ENCODE measurements around the gene PLEKHG4. TPM values are rescaled to one million over a fixed set of nuclear protein-coding genes. Genes with fewer than 3 reads are reported as not detected.

The PLEKHG4 gene
- total and polyA plus RNA-seq, 9 of the 15 experiments (the other 6 are each of a cell fraction or from before 2014, with no cell fraction given): 3.7 to 36.8 (median 17.9) TPM

DNA sequence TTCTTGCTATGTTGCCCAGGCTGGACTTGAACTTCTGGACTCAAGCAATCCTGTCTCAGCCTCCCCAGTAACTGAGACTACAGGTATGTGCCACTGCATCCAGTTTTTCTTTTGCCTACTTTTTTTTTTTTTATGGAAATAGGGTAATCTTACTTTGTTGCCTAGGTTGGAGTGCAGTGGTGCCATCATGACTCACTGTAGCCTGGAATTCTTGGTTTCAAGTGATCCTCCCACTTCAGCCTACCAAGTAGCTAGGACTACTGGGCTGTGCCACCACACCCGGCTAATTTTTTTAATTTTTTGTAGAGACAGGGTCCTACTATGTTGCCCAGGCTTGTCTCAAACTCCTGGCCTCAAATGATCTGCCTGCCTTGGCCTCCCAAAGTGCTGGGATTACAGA, 57.3 kb downstream of the PLEKHG4 start:
- CTCF ChIA-PET (ENCODE audit: low intra/inter-chr PET ratio): interaction anchor here (0.7 kb wide), 1 partner anchor 90 kb away, joined by 3 read pairs; no protein-coding TSS in a partner anchor
- in situ Hi-C loops (cut with MboI) (no loop called here), intact Hi-C loops (cut with micrococcal nuclease) (loop anchor here (5.0 kb wide), 1 partner anchor 74 kb away; no protein-coding TSS in a partner anchor)
- POLR2A ChIA-PET: no interaction called here
- Histone ChIP-seq H2AFZ (ENCODE audit: low read depth, low read length) (no peak overlapping the region), H4K20me1 (replicated peaks; ENCODE audit: control insufficient read depth, insufficient read depth, low read length) (no peaks in the 10 kb centered on the region), H3K27ac (ENCODE audit: extremely low read depth, low read depth, low read length) (no peak overlapping the region), H3K9me1 (ENCODE audit: control insufficient read depth, insufficient read depth, low read length) (no peaks in the 10 kb centered on the region), H3K36me3 (ENCODE audit: control insufficient read depth, insufficient read depth, low read length) (no peaks in the 10 kb centered on the region), H3K4me2 (ENCODE audit: insufficient read depth, low read length) (no peak overlapping the region), H3K9ac (ENCODE audit: insufficient read depth in 1 of 2, low read depth in 2 of 2, low read length in 2 of 2) (no peak overlapping the region), H3K4me1 (replicated peaks in 1 of 2; ENCODE audit: control insufficient read depth in 2 of 2, insufficient read depth in 2 of 2, low read length in 2 of 2) (no peaks in the 10 kb centered on the region), H3K4me3 (no peak overlapping the region), H3K27me3 (ENCODE audit: control insufficient read depth in 2 of 2, insufficient read depth in 2 of 2, low read length in 2 of 2) (no peaks in the 10 kb centered on the region), H3K9me3 (replicated peaks; ENCODE audit: control insufficient read depth, insufficient read depth, low read depth, low read length) (no peaks in the 10 kb centered on the region), H3K79me2 (ENCODE audit: control insufficient read depth, insufficient read depth, low read length) (no peaks in the 10 kb centered on the region)
- no peak for TF ChIP-seq PTBP1 (IDR thresholded peaks at IDR 0.05; ENCODE audit: low read depth, low read length)
- no peak for TF ChIP-seq NR2F6 (CRISPR knock-in tag; IDR thresholded peaks at IDR 0.05)
- ATAC-seq (no peak), DNase-seq (ENCODE audit: extremely low read depth in 1 of 4, low spot score in 3 of 4) (no peak), FAIRE-seq (no peak)
- WGBS (ENCODE audit: insufficient coverage, low coverage, missing lambda C conversion rate): 0% methylated on average over 1 of the region's 1 CpG
- no TSS peak for BruUV-seq (replicated peaks)

Other genes starting within 250 kb of the PLEKHG4 start
Only the 7 nearest of the 21 such genes appear.
- gene E2F4, start 87.4 kb upstream of the PLEKHG4 start, total RNA-seq (2014; rRNA removed): 109 and 145 TPM in 2 replicates
- gene E2F4, start 87.4 kb upstream of the PLEKHG4 start, total RNA-seq (2014; rRNA removed; fragmentation: Illumina TruSeq; extraction: Trizol): 52.8 and 64.0 TPM in 2 replicates
- 105 and 106 TPM in 2 replicates for gene E2F4, start 87.4 kb upstream of the PLEKHG4 start, total RNA-seq (2015; rRNA removed; fragmentation: Illumina TruSeq; extraction: Trizol)
- gene E2F4, start 87.4 kb upstream of the PLEKHG4 start, total RNA-seq (2021): 114 and 115 TPM in 2 replicates
- 83.4 and 101 TPM in 2 replicates for gene E2F4, start 87.4 kb upstream of the PLEKHG4 start, polyA plus RNA-seq (2011; rRNA removed)
- gene E2F4, start 87.4 kb upstream of the PLEKHG4 start, polyA plus RNA-seq (2014; fragmentation: Illumina TruSeq; extraction: Trizol): 127 and 129 TPM in 2 replicates
- gene E2F4, start 87.4 kb upstream of the PLEKHG4 start, polyA plus RNA-seq (2014; fragmentation: Nextera tagmentation; extraction: Ambion mirVana): 10 to 100 TPM in 1 of 2 experiments, 1 to 10 TPM in 1; 9.7 to 18.9 TPM
- gene E2F4, start 87.4 kb upstream of the PLEKHG4 start, polyA plus RNA-seq (2014; rRNA removed): 139 and 150 TPM in 2 replicates
- 1.9 and 3.1 TPM in 2 replicates for gene ELMO3, start 80.4 kb upstream of the PLEKHG4 start, total RNA-seq (2014; rRNA removed)
- gene ELMO3, start 80.4 kb upstream of the PLEKHG4 start, total RNA-seq (2014; rRNA removed; fragmentation: Illumina TruSeq; extraction: Trizol): 0.48 and 0.58 TPM in 2 replicates
- 1.5 and 1.7 TPM in 2 replicates for gene ELMO3, start 80.4 kb upstream of the PLEKHG4 start, total RNA-seq (2015; rRNA removed; fragmentation: Illumina TruSeq; extraction: Trizol)
- gene ELMO3, start 80.4 kb upstream of the PLEKHG4 start, total RNA-seq (2021): 3.9 and 4.6 TPM in 2 replicates
- gene ELMO3, start 80.4 kb upstream of the PLEKHG4 start, polyA plus RNA-seq (2011; rRNA removed): 2.5 and 4.0 TPM in 2 replicates
- gene ELMO3, start 80.4 kb upstream of the PLEKHG4 start, polyA plus RNA-seq (2014; fragmentation: Illumina TruSeq; extraction: Trizol): 0.82 and 1.3 TPM in 2 replicates
- under 1 TPM; 0.04 to 0.06 TPM for gene ELMO3, start 80.4 kb upstream of the PLEKHG4 start, polyA plus RNA-seq (2014; fragmentation: Nextera tagmentation; extraction: Ambion mirVana)
- 5.1 and 5.2 TPM in 2 replicates for gene ELMO3, start 80.4 kb upstream of the PLEKHG4 start, polyA plus RNA-seq (2014; rRNA removed)
- gene TMEM208, start 52.4 kb upstream of the PLEKHG4 start, total RNA-seq (2014; rRNA removed): 43.6 and 46.8 TPM in 2 replicates
- gene TMEM208, start 52.4 kb upstream of the PLEKHG4 start, total RNA-seq (2014; rRNA removed; fragmentation: Illumina TruSeq; extraction: Trizol): 25.2 and 31.8 TPM in 2 replicates
- gene TMEM208, start 52.4 kb upstream of the PLEKHG4 start, total RNA-seq (2015; rRNA removed; fragmentation: Illumina TruSeq; extraction: Trizol): 33.3 and 37.4 TPM in 2 replicates
- gene TMEM208, start 52.4 kb upstream of the PLEKHG4 start, total RNA-seq (2021): 46.5 and 54.3 TPM in 2 replicates
- gene TMEM208, start 52.4 kb upstream of the PLEKHG4 start, polyA plus RNA-seq (2011; rRNA removed): 55.8 and 67.8 TPM in 2 replicates
- gene TMEM208, start 52.4 kb upstream of the PLEKHG4 start, polyA plus RNA-seq (2014; fragmentation: Illumina TruSeq; extraction: Trizol): 54.1 and 61.7 TPM in 2 replicates
- gene TMEM208, start 52.4 kb upstream of the PLEKHG4 start, polyA plus RNA-seq (2014; fragmentation: Nextera tagmentation; extraction: Ambion mirVana): 100 to 1,000 TPM; 233 to 239 TPM
- gene TMEM208, start 52.4 kb upstream of the PLEKHG4 start, polyA plus RNA-seq (2014; rRNA removed): 64.4 and 72.6 TPM in 2 replicates
- 47.9 and 57.6 TPM in 2 replicates for gene FHOD1, start 32.1 kb upstream of the PLEKHG4 start, total RNA-seq (2014; rRNA removed)
- gene FHOD1, start 32.1 kb upstream of the PLEKHG4 start, total RNA-seq (2014; rRNA removed; fragmentation: Illumina TruSeq; extraction: Trizol): 16.2 and 26.9 TPM in 2 replicates
- gene FHOD1, start 32.1 kb upstream of the PLEKHG4 start, total RNA-seq (2015; rRNA removed; fragmentation: Illumina TruSeq; extraction: Trizol): 21.1 and 21.8 TPM in 2 replicates
- 113 and 126 TPM in 2 replicates for gene FHOD1, start 32.1 kb upstream of the PLEKHG4 start, total RNA-seq (2021)
- 32.3 and 65.2 TPM in 2 replicates for gene FHOD1, start 32.1 kb upstream of the PLEKHG4 start, polyA plus RNA-seq (2011; rRNA removed)
- 48.2 and 49.9 TPM in 2 replicates for gene FHOD1, start 32.1 kb upstream of the PLEKHG4 start, polyA plus RNA-seq (2014; fragmentation: Illumina TruSeq; extraction: Trizol)
- 10 to 100 TPM; 18.7 to 19.2 TPM for gene FHOD1, start 32.1 kb upstream of the PLEKHG4 start, polyA plus RNA-seq (2014; fragmentation: Nextera tagmentation; extraction: Ambion mirVana)
- gene FHOD1, start 32.1 kb upstream of the PLEKHG4 start, polyA plus RNA-seq (2014; rRNA removed): 63.0 and 63.7 TPM in 2 replicates
- 1.2 and 1.6 TPM in 2 replicates for gene SLC9A5, start 30.6 kb upstream of the PLEKHG4 start, total RNA-seq (2014; rRNA removed)
- 0.69 and 0.70 TPM in 2 replicates for gene SLC9A5, start 30.6 kb upstream of the PLEKHG4 start, total RNA-seq (2014; rRNA removed; fragmentation: Illumina TruSeq; extraction: Trizol)
- gene SLC9A5, start 30.6 kb upstream of the PLEKHG4 start, total RNA-seq (2015; rRNA removed; fragmentation: Illumina TruSeq; extraction: Trizol): 0.72 TPM in 2 replicates
- gene SLC9A5, start 30.6 kb upstream of the PLEKHG4 start, total RNA-seq (2021): 2.5 and 3.1 TPM in 2 replicates
- gene SLC9A5, start 30.6 kb upstream of the PLEKHG4 start, polyA plus RNA-seq (2011; rRNA removed): 2.6 and 3.4 TPM in 2 replicates
- 1.5 and 1.8 TPM in 2 replicates for gene SLC9A5, start 30.6 kb upstream of the PLEKHG4 start, polyA plus RNA-seq (2014; fragmentation: Illumina TruSeq; extraction: Trizol)
- under 1 TPM; 0.06 to 0.07 TPM for gene SLC9A5, start 30.6 kb upstream of the PLEKHG4 start, polyA plus RNA-seq (2014; fragmentation: Nextera tagmentation; extraction: Ambion mirVana)
- gene SLC9A5, start 30.6 kb upstream of the PLEKHG4 start, polyA plus RNA-seq (2014; rRNA removed): 2.7 and 2.8 TPM in 2 replicates
- 0.29 and 0.91 TPM in 2 replicates for gene KCTD19, start 47.2 kb downstream of the PLEKHG4 start, total RNA-seq (2014; rRNA removed)
- gene KCTD19, start 47.2 kb downstream of the PLEKHG4 start, total RNA-seq (2014; rRNA removed; fragmentation: Illumina TruSeq; extraction: Trizol): 0.15 and 0.16 TPM in 2 replicates
- 0.11 and 0.34 TPM in 2 replicates for gene KCTD19, start 47.2 kb downstream of the PLEKHG4 start, total RNA-seq (2015; rRNA removed; fragmentation: Illumina TruSeq; extraction: Trizol)
- gene KCTD19, start 47.2 kb downstream of the PLEKHG4 start, total RNA-seq (2021): 0.22 and 0.25 TPM in 2 replicates
- gene KCTD19, start 47.2 kb downstream of the PLEKHG4 start, polyA plus RNA-seq (2011; rRNA removed): 0.32 and 0.33 TPM in 2 replicates
- 0.31 and 0.53 TPM in 2 replicates for gene KCTD19, start 47.2 kb downstream of the PLEKHG4 start, polyA plus RNA-seq (2014; fragmentation: Illumina TruSeq; extraction: Trizol)
- gene KCTD19, start 47.2 kb downstream of the PLEKHG4 start, polyA plus RNA-seq (2014; fragmentation: Nextera tagmentation; extraction: Ambion mirVana): not detected
- 0.03 TPM in 2 replicates for gene KCTD19, start 47.2 kb downstream of the PLEKHG4 start, polyA plus RNA-seq (2014; rRNA removed)
- gene LRRC36, start 47.3 kb downstream of the PLEKHG4 start, total RNA-seq (2014; rRNA removed): 0.09 TPM in 1 of 2 replicates, not detected in the other
- 0.36 TPM in 1 of 2 replicates, not detected in the other for gene LRRC36, start 47.3 kb downstream of the PLEKHG4 start, total RNA-seq (2014; rRNA removed; fragmentation: Illumina TruSeq; extraction: Trizol)
- 0.14 and 0.34 TPM in 2 replicates for gene LRRC36, start 47.3 kb downstream of the PLEKHG4 start, total RNA-seq (2015; rRNA removed; fragmentation: Illumina TruSeq; extraction: Trizol)
- gene LRRC36, start 47.3 kb downstream of the PLEKHG4 start, total RNA-seq (2021): 0.11 TPM in 1 of 2 replicates, not detected in the other
- 0.40 and 0.49 TPM in 2 replicates for gene LRRC36, start 47.3 kb downstream of the PLEKHG4 start, polyA plus RNA-seq (2011; rRNA removed)
- 0.19 and 0.36 TPM in 2 replicates for gene LRRC36, start 47.3 kb downstream of the PLEKHG4 start, polyA plus RNA-seq (2014; fragmentation: Illumina TruSeq; extraction: Trizol)
- under 1 TPM; 0.15 to 0.30 TPM for gene LRRC36, start 47.3 kb downstream of the PLEKHG4 start, polyA plus RNA-seq (2014; fragmentation: Nextera tagmentation; extraction: Ambion mirVana)
- gene LRRC36, start 47.3 kb downstream of the PLEKHG4 start, polyA plus RNA-seq (2014; rRNA removed): 0.13 TPM in 1 of 2 replicates, not detected in the other